Stimulated activated CD8-positive, alpha-beta memory T cell treated with anti-CD3 and anti-CD28 coated beads, Interleukin-12 subunit alpha, Interleukin-12 subunit beta, amount 100 ng/mL, for 4 hours (primary cell): ENCODE results near the gene YIPF2.
A peak's percentile ranks its signal among the peaks of the same experiment; 100 is the strongest.
"Not testable (repeated sequence)": the region's sequence is repeated elsewhere in the genome, so short reads cannot be mapped to it uniquely, and the experiment has no call there.

Source experiments
- DNase-seq: peaks from one replicate; pipeline ENCODE4 v3.0.0-alpha.2; 2020; ENCODE audit warnings: low read depth

YIPF2 gene

DNA sequence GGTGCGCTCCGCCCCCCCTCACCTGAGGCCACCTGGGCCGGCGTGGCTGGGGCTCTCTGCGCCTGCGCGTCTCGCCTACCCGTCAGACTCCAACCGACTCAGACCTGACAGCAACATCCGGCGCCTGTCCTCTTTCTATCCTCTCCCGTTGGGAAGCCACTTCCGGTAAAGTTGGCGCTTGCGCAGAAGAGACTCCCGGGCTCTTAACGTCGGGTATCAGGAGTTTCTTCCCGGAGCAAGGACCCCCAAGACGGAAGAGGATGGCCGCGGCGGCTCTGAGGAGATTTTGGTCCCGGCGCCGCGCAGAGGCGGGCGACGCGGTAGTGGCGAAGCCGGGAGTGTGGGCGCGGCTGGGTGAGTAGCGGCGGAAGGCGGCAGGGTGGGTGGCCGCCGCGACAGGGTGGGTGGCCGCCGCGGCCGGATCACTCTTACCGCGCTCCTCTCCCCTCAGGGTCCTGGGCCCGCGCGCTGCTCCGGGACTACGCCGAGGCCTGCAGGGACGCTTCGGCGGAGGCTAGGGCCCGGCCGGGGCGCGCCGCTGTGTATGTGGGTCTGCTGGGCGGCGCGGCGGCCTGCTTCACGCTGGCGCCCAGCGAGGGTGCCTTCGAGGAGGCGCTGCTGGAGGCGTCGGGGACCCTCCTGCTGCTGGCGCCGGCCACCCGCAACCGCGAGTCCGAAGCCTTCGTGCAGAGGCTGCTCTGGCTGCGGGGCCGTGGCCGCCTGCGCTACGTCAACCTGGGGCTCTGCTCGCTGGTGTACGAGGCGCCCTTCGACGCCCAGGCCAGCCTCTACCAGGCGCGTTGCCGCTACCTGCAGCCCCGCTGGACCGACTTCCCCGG, at the start of gene YIPF2, which contains the start of gene TIMM29:
YIPF2 (minus strand) TSS at position 77 of the 839 bp plus-strand sequence. CDS start 229 bp downstream, outside the sequence.
TIMM29 (plus strand) TSS at position 249 of the 839 bp plus-strand sequence; CDS start at position 261, 12 bp downstream.
- DNase-seq: peak; percentile 84

DNA sequence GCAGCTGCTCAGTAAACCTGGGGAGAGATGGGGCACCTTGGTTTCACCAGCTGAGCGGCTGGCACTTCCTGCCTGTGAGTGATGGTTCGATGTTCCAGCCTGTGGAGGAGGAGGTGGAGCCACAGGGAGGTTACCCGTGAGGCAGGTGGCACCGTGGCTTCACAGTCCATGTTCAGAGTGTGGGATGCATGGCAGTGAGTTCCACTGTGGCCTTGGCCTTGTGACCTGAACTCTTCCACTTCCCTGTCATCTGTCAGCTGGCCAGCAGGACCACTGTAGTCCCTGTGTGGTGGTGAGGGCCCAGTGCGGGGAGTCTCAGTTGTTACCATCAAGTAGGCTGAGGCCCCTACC, 49.3 kb upstream of the YIPF2 start:
- DNase-seq: no peak

- DNase-seq: no peak
Observed at GRCh38 chr19:10976131-10976892, 47.9 kb upstream of the YIPF2 start.

DNA sequence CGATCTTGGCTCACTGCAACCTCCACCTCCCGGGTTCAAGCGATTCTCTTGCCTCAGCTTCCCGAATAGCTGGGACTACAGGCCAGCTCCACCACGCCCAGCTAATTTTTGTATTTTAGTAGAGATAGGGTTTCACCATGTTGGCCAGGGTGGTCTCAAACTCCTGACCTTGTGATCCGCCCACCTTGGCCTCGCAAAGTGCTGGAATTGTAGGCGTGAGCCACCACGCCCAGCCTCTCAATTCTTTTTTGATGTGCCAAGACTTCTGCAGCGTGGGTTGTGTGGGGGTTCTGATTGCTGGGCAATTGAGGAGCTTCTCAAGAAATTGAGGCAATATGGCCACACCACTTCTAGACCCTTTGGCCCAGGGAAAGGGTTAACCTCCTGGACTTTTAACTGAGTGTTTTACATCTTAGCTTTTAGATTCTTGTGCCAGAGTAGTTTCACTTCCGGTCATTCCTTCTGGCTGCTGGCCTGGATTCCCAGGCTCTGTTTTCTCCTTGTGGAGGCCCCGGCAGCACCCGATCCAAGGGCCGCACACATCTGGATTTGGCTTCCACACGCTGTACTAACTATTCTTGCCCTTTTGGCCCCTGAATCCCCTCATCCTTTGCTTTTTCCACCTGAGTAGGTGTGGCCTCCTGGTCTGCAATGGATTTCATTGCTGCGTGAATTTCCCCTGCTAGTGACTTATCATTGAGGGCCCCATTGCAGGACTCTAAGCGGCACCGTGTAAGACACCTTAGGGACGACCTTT, 47.1 kb upstream of the YIPF2 start:
- no peak for DNase-seq

- DNase-seq: no peak
Observed at GRCh38 chr19:10971107-10971726, 42.8 kb upstream of the YIPF2 start.

GRCh38 chr19:10968527-10969135, 40.2 kb upstream of the YIPF2 start:
- DNase-seq: no peak

DNA sequence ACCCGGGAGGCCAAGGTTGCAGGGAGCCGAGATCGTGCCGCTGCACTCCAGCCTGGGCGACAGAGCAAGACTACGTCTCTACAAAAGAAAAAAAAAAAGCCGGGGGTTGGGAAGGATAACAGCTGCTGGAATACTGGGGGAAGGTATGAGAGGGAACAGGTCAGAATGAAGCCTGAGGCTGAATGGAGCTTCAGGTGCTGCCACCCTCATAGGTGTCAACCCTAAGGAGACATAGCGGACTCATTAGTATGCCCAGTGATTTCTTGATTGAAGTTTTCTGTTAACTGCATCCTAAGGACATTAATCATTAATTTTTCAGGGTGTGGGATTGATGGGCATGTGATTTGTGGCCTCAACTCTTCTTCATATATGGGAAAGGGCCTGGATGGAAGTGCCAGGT, 38.4 kb upstream of the YIPF2 start:
- no peak for DNase-seq

DNA sequence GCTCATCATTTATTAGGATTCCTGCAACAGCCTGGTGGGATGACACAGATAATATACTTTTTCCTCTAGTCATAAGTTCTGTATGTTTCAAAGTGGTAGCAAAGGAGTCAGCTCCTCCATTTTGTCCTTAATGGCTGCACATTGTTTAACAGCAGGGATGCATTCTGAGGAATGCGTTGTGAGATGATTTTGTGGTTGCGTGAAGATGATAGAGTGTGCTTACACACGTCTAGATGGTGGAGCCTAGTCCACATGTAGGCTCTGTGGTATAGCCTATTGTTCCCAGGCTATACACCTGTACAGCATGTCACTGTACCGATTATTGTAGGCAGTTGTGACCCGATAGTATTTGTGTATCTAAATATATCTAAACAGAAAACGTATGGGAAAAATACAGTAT, 37.0 kb upstream of the YIPF2 start:
- DNase-seq: no peak

DNA sequence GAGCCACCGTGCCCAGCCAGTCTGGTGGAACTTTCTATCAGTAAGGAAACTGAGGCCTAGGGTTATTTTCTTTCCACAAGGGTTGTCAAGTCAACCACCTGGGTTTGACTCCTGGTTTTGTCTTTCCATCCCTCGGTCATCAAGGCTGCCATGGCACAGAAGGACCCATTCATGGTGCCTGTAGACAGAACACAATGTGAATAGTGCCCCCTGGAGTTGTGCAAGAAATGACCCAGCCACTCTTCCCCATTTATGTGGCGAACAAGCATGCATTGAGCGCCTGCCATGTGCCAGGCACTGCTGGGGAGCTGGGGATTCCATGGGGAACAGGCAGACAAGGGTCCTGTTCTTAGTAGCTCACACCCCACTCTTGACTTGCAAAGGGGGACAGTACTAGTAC, 36.5 kb upstream of the YIPF2 start:
- no peak for DNase-seq

GRCh38 chr19:10963865-10964264, 35.4 kb upstream of the YIPF2 start:
- DNase-seq: no peak

- DNase-seq: no peak
Observed at GRCh38 chr19:10962863-10963262, 34.4 kb upstream of the YIPF2 start.

DNA sequence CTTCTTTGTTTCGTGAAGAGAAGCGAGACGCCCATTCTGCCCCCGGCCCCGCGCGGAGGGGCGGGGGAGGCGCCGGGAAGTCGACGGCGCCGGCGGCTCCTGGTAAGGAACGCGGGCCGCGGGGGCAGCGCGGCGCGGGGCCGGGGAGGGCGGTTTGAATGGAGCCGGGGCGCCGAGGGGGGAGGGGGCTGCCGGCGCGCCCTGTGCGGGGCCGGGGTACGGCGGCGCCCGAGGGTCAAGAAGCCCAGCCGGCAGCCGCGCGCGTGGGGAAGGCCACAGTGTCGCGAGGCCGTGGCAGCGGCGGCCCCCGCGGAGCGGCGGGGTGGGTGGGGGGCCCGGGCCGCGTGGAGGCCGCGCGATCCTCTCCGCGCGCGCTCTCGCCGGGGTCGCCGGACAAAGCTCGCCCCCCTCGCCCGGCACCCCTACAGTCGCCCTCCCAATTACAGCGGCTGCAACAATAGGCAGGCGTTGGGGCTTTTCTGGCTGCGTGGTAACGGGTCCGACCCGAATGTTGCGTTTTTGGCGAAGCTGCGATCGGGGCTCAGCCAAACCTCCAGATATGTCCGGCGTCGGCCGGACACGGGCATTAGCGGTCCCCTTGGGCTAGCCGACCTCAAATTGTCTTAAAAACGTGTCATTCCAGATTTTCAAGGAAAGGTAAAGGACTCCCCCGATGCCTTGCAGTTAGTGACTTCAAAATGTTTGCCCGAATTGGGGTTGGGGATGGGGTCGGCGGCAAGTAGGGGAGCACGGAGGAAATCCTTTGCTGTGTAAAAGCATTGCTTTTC, 32.8 kb upstream of the YIPF2 start:
- no peak for DNase-seq

DNA sequence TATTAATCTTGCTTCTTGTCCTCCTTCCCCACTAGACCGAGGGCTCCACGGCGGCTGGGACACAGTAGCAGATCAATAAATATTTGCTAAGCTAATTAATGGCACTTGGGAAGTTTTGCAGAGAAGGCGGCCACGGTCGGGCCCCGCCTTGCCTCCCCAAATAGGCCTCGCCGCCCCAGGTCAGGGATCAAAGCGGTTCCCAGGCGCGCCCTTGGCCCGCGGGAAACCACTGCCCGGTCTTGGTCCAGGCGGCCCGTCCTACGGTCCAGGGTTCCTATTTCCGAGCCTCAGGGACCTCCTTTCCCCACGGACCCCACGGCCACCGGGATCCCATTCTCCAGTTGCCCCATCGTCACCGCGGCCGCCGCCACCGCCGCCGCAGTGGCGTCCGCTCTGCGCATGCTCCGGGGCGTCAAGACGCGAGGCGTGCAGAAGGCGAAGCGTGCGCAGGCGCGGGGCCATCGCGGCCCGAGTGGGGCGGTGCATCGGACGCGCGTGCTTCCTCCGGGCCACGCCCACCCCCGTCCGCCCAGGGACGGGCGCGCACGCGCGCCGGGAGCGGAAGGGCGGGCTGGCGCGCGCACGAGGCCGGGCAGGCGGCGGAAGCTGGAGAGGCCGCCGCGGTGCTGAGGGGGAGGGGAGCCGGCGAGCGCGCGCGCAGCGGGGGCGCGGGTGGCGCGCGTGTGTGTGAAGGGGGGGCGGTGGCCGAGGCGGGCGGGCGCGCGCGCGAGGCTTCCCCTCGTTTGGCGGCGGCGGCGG, 32.1 kb upstream of the YIPF2 start, which contains the start of gene SMARCA4:
SMARCA4 (plus strand) TSS at position 717 of the 759 bp plus-strand sequence. CDS start 23,122 bp downstream, outside the sequence.
- DNase-seq: peak; percentile 99

DNA sequence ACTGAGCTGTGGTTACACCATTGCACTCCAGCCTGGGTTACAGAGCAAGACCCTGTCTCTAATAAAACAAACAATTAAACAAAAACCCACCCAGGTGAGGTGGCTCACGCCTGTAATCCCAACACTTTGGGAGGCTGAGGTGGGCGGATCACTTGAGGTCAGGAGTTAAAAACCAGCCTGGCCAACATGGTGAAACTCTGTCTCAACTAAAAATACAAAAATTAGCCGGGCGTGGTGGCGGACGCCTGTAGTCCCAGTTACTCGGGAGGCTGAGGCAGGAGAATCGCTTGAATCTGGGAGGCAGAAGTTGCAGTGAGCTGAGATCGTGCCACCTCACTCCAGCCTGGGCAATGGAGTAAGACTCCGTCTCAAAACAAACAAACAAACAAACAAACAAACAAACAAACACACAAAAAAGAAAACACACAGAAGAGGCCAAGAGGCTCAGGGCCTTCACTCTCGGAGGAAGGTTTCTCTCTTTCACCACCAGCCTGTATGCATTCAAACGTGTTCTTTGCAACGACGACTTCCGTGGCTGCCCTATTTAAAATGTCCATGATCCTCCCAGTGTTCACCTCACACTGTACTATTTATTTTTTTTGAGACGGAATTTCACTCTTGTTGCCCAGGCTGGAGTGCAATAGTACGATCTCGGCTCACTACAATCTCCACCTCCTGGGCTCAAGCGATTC, 31.0 kb upstream of the YIPF2 start:
- DNase-seq: not testable (repeated sequence)

DNA sequence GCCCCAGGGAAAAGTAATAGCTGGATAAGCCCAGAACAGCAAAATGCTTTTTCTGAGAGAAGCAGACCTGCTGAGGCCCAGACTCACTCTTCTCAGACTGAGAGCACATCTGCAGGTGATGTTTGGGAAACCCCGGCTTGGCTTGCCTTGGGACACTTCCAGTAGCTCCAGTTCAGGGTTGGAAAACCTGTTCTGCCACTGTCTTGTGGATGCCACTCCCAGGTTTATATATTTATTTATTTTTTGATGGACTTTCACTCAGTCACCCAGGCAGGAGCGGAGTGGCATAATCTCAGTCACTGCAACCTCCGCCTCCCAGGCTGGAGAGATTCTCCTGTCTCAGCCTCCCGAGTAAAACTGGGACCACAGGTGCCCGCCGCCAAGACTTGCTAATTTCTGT, 24.4 kb upstream of the YIPF2 start:
- no peak for DNase-seq

DNA sequence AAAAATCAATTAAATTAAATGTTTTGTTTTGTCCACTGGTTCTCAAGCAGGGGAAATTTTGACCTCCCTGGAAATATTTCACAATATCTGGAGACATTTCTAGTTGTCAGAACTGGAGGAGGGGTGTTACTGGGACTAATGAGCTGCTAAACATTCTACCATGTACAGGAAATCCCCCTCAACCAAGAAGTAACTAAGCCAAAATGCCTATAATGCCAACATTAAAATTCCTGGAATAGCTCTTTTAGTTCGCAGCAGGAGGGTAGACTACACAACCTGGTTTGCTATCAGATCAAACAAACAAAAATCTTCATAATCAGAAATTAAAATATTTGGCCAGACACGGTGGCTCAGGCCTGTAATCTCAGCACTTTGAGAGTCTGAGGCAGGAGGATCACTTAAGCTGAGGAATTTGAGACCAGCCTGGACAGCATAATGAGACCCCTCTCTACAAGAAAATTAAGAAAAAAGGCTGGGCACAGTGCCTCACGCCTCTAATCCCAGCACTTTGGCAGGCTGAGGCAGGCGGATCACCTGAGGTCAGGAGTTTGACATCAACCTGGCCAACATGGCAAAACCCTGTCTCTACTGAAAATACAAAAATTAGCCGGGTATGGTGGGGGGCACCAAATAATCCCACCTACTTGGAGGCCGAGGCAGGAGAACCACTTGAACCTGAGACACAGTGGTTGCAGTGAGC, 18.7 kb upstream of the YIPF2 start:
- DNase-seq: no peak

GRCh38 chr19:10945264-10945663, 16.8 kb upstream of the YIPF2 start:
- DNase-seq: no peak

- not testable (repeated sequence) for DNase-seq
Observed at GRCh38 chr19:10943412-10943811, 15.0 kb upstream of the YIPF2 start.

DNA sequence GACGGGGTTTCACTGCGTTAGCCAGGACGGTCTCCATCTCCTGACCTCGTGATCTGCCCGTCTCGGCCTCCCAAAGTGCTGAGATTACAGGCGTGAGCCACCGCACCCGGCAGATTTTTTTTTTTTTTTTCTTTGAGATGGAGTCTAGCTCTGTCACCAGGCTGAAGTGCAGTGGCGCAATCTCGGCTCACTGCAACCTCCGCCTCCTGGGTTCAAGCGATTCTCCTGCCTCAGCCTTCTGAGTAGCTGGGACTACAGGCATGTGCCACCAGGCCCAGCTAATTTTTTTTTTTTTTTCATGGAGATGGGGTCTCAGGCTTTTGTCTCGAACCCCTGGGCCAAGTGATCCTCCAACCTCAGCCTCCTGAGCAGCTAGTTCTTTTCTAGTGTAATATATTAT, 13.2 kb upstream of the YIPF2 start:
- not testable (repeated sequence) for DNase-seq
